Activated naive CD4-positive, alpha-beta T cell treated with anti-CD3 and anti-CD28 coated beads, Interleukin-2, amount 50 U/mL, for 72 hours (primary cell): Measurements from ENCODE around the gene IL36B. TPM values are rescaled to one million over a fixed set of nuclear protein-coding genes. Genes with fewer than 3 reads are reported as not detected.
A peak's percentile ranks its signal among the peaks of the same experiment; 100 is the strongest.

Source experiments
- ATAC-seq, 2 donors: fragments of 150-1000 bp; cut with Tn5 transposase; 2 replicates each; pipeline ENCODE4 v1.10.0; 2021; ENCODE audit warnings: mild to moderate bottlenecking in 2 of 2, moderate library complexity in 2 of 2
- DNase-seq, 2 donors: peaks; one replicate each; pipeline ENCODE4 v3.0.0; 2021 to 2022; ENCODE audit warnings: low spot score in 2 of 2
- H3K27ac Mint-ChIP-seq, 2 donors: one replicate each; pipeline ENCODE4 v1.8.0; 2022; ENCODE audit warnings: mild to moderate bottlenecking in 2 of 2, mixed read lengths in 2 of 2
- H3K36me3 Mint-ChIP-seq, 2 donors: one replicate each; pipeline ENCODE4 v1.8.0; 2022; ENCODE audit warnings: mixed read lengths in 2 of 2
- H3K9me3 Mint-ChIP-seq, 2 donors: one replicate each; pipeline ENCODE4 v1.8.0; 2022; ENCODE audit warnings: mixed read lengths in 2 of 2
- total RNA-seq, 2 donors: library from RNA; stranded (reverse); gene quantifications; one replicate each; pipeline ENCODE4 v1.2.3, GENCODE V29; 2022

The IL36B gene
- total RNA-seq, 2 donors from 2014 or later, result not detected

GRCh38 chr2:113080134-113080533 is 27.5 kb upstream of the IL36B start:
- Mint-ChIP-seq H3K36me3 (no peaks in the 10 kb centered on the region), H3K27ac (no peak overlapping the region), H3K9me3 (no peaks in the 10 kb centered on the region)
- DNase-seq (peak in 1 of 2 donors; percentile 67), ATAC-seq (peak; percentile 56 to 72)

GRCh38 chr2:113079131-113079530 is 26.5 kb upstream of the IL36B start:
- DNase-seq, result no peak
- Mint-ChIP-seq H3K9me3 (no peaks in the 10 kb centered on the region), H3K36me3 (no peaks in the 10 kb centered on the region), H3K27ac (no peak overlapping the region)
- no peak for ATAC-seq

GRCh38 chr2:113078350-113078839 is 25.7 kb upstream of the IL36B start:
- ATAC-seq, result no peak

GRCh38 chr2:113077921-113078320 is 25.3 kb upstream of the IL36B start:
- DNase-seq (no peak), ATAC-seq (no peak)
- no peak overlapping the region for H3K27ac Mint-ChIP-seq
- no peaks in the 10 kb centered on the region for H3K9me3 Mint-ChIP-seq
- H3K36me3 Mint-ChIP-seq, result no peaks in the 10 kb centered on the region

More at GRCh38 chr2:113078350-113078839, 25.7 kb upstream of the IL36B start:
- DNase-seq, result no peak
- Mint-ChIP-seq H3K36me3 (no peaks in the 10 kb centered on the region), H3K9me3 (no peaks in the 10 kb centered on the region), H3K27ac (no peak overlapping the region)

- Mint-ChIP-seq H3K27ac (no peak overlapping the region), H3K36me3 (no peaks in the 10 kb centered on the region)
Observed at GRCh38 chr2:113076954-113077669, 24.4 kb upstream of the IL36B start.

GRCh38 chr2:113075600-113075999 is 22.9 kb upstream of the IL36B start:
- H3K9me3 Mint-ChIP-seq, result no peaks in the 10 kb centered on the region
- no peaks in the 10 kb centered on the region for H3K36me3 Mint-ChIP-seq
- no peak for DNase-seq
- no peak overlapping the region for H3K27ac Mint-ChIP-seq
- no peak for ATAC-seq

More at GRCh38 chr2:113076954-113077669, 24.4 kb upstream of the IL36B start:
- no peaks in the 10 kb centered on the region for H3K9me3 Mint-ChIP-seq
- DNase-seq (no peak), ATAC-seq (no peak)

- no peak for ATAC-seq
- H3K36me3 Mint-ChIP-seq, result no peaks in the 10 kb centered on the region
- H3K27ac Mint-ChIP-seq, result peak overlapping the region in 1 of 2 donors; percentile 53
- H3K9me3 Mint-ChIP-seq, result no peaks in the 10 kb centered on the region
- DNase-seq, result no peak
Observed at GRCh38 chr2:113075030-113075429, 22.4 kb upstream of the IL36B start.

GRCh38 chr2:113073325-113073834 is 20.7 kb upstream of the IL36B start:
- DNase-seq (no peak), ATAC-seq (no peak)
- Mint-ChIP-seq H3K36me3 (no peaks in the 10 kb centered on the region), H3K27ac (peak overlapping the region in 1 of 2 donors; percentile 10), H3K9me3 (no peaks in the 10 kb centered on the region)

- Mint-ChIP-seq H3K36me3 (no peaks in the 10 kb centered on the region), H3K9me3 (no peaks in the 10 kb centered on the region), H3K27ac (peak overlapping the region in 1 of 2 donors; percentile 10)
- ATAC-seq, result no peak
- no peak for DNase-seq
Observed at GRCh38 chr2:113072584-113072983, 19.9 kb upstream of the IL36B start.

- ATAC-seq (no peak), DNase-seq (no peak)
- no peak overlapping the region for H3K27ac Mint-ChIP-seq
- no peaks in the 10 kb centered on the region for H3K9me3 Mint-ChIP-seq
- no peaks in the 10 kb centered on the region for H3K36me3 Mint-ChIP-seq
Observed at GRCh38 chr2:113070606-113070975, 17.9 kb upstream of the IL36B start.

GRCh38 chr2:113069676-113070605 is 17.3 kb upstream of the IL36B start:
- ATAC-seq (no peak), DNase-seq (no peak)
- Mint-ChIP-seq H3K36me3 (no peaks in the 10 kb centered on the region), H3K9me3 (no peaks in the 10 kb centered on the region), H3K27ac (no peak overlapping the region)

GRCh38 chr2:113068706-113069485 is 16.2 kb upstream of the IL36B start:
- Mint-ChIP-seq H3K27ac (no peak overlapping the region), H3K9me3 (no peaks in the 10 kb centered on the region), H3K36me3 (no peaks in the 10 kb centered on the region)
- no peak for ATAC-seq
- DNase-seq, result no peak

GRCh38 chr2:113068249-113068648 is 15.6 kb upstream of the IL36B start:
- DNase-seq (no peak), ATAC-seq (no peak)
- Mint-ChIP-seq H3K36me3 (no peaks in the 10 kb centered on the region), H3K27ac (no peak overlapping the region), H3K9me3 (no peaks in the 10 kb centered on the region)

GRCh38 chr2:113067681-113068080 is 15.0 kb upstream of the IL36B start, which contains the start of gene IL1F10:
Gene IL1F10 (plus strand): TSS chr2:113067970. CDS start chr2:113072739, 4,769 bp downstream.
- H3K9me3 Mint-ChIP-seq, result no peaks in the 10 kb centered on the region
- H3K36me3 Mint-ChIP-seq, result no peaks in the 10 kb centered on the region
- peak within 1 kb of the TSS in 1 of 2 donors; percentile 22 for H3K27ac Mint-ChIP-seq
- ATAC-seq (no peak), DNase-seq (no peak)

GRCh38 chr2:113064898-113065297 is 12.2 kb upstream of the IL36B start:
- H3K27ac Mint-ChIP-seq, result no peak overlapping the region
- no peak for DNase-seq
- ATAC-seq, result no peak
- no peaks in the 10 kb centered on the region for H3K9me3 Mint-ChIP-seq
- no peaks in the 10 kb centered on the region for H3K36me3 Mint-ChIP-seq

- Mint-ChIP-seq H3K27ac (no peak overlapping the region), H3K9me3 (no peaks in the 10 kb centered on the region), H3K36me3 (no peaks in the 10 kb centered on the region)
- ATAC-seq, result no peak
- DNase-seq, result no peak
Observed at GRCh38 chr2:113064281-113064680, 11.6 kb upstream of the IL36B start.
